HG03045 (cell line): Measurements from ENCODE around the gene KRT12.

ENCODE experiments used
- ATAC-seq: cut with Tn5 transposase; IDR thresholded peaks from one replicate; pipeline ENCODE4 v1.9.1; 2021; ENCODE audit warnings: mild to moderate bottlenecking, moderate library complexity; ENCODE audit not compliant: unreplicated experiment

Gene KRT12

DNA sequence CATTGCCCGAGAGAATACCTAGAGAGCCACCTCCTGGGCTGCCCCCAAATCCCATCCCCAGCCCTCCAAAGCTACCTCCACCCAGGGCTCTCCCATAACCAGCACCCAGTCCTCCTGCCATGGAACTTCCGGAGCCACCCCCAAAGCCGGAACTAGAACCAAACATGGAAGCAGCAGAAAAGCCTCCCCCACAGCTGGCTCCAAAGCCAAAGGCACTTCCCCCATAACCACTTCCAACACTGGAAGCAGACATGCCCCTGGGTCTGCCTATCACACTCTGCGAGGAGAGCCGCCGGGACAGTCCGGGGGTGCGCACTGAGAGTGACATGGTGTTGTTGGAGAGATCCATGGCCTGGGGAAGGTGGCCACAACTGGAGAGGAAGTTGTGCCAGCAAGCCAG, at the start of gene KRT12:
Gene KRT12, minus strand, starts transcription at position 386 of the 400 bp plus-strand sequence. Its CDS starts 37 bp downstream, at position 349.
- ATAC-seq: no peak

DNA sequence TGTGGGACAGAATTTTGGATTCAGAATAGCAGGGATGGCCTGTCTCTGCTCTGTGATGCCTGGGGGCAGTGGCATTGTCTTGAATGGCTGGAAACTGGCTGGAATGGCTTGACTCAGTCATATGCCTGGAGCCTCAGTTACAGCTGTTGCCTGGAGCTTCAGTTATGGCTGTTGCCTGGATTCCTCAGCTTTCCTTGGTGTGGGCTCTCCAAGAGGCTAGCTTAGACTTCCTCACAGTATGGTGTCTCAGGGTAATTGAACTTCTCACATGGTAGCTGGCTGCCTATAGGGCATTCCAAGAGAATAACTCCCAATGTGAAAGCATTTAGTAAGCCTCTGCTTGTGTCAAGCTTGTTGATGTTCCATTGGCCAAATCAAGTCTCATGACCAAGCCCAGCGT, 49.3 kb upstream of the KRT12 start:
- ATAC-seq: no peak

DNA sequence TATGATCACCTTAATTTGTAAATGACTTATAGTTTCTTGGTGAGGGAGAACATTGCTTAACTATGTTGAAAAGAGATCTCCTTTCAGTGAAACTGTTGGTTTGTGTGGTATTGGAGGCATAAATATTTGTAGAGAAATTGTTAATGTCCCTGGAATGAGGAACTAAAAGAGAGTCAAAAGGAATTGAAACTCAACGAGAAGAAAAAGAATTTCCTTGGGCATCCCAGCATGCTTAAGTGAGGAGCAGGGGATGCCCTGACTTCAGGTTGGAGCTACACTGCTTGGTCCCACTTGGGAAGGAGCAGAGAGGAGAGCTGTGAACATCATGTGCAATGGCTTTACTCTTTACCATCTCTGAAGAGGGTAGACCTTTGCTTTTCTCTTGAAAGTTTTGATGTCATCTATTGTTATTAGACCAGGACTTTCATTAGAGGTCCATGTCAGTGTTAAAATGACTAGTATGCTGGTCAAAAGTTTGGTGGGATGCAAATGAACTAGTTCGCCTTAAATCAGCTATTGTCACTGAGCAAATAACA, 48.8 kb upstream of the KRT12 start:
- no peak for ATAC-seq

DNA sequence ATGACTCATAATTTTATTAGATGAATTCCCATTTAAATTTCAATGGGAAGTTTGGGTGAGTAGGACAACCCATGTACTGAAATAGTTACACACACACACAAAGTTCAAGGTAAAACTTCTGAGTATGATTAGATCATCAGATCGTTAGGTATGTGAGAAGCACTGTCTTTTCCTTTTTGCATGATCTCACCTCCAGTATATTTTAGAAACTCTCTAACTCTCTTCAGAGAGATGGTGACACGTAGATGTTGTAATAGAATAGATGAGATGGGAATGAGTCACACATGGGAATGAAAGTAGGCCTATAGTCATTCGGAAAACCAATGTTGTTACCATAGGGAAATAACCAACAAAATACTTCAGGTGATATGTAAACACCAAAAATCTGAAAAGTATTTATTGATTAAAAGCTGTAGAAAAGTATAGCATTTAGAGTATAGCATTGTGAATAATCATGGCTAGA, 48.2 kb upstream of the KRT12 start:
- ATAC-seq: no peak

DNA sequence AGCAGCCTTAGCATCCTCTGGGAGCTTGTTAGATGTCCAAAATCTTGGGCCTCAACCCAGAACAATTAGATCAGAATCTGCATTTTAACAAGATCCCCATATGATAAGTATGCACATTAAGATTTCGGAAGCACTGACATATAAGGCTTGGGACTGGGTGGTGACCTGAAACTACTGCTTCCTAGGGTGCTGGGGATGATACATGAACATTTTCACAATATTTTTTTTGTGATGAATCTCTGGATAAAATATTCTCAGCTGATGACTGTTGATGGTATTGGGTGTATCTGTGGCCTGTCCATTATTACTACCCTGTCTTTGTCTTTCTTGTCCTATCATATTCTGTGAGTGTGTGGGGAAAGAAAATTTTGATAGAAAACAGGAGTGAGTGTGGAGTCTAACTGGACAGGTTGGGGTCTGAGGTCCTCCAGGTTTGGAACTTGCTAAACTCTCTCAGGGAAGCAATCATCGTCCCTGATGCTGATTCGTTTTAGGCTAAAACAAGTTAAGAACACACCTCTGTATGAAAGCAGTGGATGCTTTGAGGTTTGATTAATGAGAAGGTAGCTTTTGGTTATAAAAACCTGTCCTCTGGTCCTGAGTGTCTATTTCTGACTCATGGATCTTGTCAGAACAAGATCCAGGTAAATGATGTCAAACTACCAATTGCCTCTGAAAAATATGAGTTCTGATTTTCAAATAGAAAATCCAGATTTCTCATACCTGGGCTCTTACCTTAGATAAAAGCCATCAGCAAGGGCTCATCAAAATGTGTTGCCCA, 47.2 kb upstream of the KRT12 start:
- no peak for ATAC-seq

DNA sequence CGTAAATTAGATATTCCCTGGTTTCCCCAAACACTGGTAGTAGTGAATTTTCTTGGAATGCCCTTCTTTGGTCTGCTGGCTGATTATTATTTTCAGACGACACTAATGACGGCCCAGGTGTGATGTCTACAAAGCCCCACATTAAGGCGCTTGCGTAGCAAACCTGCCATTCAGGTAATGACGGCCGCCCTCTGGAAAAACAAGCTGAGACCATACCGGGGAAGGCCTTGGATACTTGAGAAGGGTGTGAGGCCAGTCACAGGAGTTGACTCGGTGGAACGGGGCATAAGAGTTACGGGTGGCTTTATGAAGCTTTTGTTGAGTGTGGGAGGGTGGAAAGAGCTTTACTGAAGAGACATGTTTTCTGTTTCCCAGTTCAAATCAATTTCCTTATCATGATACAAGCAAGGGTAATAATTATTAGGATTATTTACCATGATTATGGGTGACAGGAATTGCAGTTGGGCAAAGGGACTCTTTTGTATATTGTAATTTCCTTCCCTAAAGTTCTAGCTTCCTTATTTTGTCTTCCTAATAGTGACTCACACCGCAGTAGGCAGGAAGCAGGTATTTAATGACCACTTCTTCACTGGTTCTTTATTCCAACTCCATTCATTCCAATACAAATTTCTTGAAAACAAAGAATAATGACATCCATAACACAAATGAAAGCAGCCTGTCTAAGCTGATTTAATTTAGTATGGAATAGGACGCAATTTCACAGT, 45.6 kb upstream of the KRT12 start:
- ATAC-seq: no peak

DNA sequence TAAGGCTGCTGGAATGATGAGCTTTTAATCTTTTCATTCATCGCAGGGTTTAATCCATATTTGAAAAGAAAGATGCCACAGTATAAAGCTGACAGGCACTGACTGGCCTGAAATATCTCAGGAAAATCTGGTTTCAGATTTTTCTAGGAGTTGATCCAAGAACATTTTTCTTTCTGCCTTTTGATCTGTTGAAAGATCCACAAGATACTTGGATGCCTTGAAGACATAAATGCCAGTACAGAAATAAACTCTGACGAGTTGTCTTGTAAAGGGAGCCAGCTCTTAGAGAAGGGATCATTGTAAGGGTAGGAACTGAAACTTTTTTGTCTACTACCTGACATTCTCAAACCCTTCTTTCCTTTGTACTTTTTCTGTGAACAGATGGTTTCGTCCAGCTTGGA, 43.4 kb upstream of the KRT12 start:
- ATAC-seq: no peak

GRCh38 chr17:40909755-40910154, 42.7 kb upstream of the KRT12 start:
- no peak for ATAC-seq

DNA sequence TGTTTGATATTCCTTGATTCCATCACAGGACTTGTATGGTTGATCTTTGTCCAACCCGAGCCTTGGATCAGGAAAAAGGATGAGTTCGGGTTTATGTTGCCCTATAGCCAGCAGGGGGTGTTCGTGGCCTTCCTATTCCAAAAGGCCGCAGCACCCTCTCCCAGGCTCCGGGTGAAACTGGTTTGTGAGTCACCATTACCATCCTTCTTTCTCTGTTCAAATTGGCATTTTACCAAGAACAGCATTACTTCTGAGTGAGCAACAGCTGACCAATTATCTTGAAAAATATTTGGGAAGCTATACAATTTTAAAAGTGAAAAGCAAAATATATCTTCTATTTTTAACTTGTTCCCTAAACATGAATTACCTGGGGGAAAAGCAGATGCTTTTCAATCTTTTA, 42.3 kb upstream of the KRT12 start:
- ATAC-seq: no peak

GRCh38 chr17:40906613-40907012, 39.6 kb upstream of the KRT12 start:
- no peak for ATAC-seq

- no peak for ATAC-seq
Observed at GRCh38 chr17:40905370-40905769, 38.3 kb upstream of the KRT12 start.

- no peak for ATAC-seq
Observed at GRCh38 chr17:40903129-40903847, 36.3 kb upstream of the KRT12 start.

GRCh38 chr17:40902498-40902897, 35.5 kb upstream of the KRT12 start:
- ATAC-seq: no peak

- ATAC-seq: no peak
Observed at GRCh38 chr17:40901981-40902474, 35.0 kb upstream of the KRT12 start.

GRCh38 chr17:40900809-40901356, 33.9 kb upstream of the KRT12 start:
- ATAC-seq: no peak

GRCh38 chr17:40896916-40897455, 30.0 kb upstream of the KRT12 start:
- ATAC-seq: no peak

DNA sequence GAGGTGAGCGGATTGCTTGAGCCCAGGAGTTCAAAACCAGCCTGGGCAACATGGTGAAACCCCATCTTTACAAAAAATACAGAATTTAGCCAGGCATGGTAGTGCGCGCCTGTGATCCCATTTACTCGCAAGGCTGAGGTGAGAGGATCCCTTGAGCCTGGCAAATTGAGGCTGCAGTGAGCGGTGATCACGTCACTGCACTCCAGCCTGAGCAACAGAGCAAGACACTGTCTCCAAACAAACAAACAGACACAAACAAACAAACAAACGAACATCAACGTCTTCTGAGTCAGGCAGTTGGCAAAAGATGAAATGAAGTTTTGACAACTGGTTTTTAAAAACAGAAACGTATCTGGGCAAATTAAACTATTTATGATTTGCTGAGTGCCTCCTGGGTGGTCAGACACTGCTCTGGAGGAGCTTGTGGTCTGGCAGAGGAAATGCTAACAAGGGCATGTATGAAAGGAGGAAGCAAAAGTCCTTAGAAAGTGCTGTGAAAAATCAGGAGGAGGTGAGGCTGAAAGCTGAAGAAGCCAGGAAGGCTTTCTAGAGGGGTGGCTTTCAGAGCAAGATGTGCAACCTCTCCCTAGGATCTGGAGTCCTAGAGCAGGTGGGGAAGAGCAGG, 28.2 kb upstream of the KRT12 start:
- ATAC-seq: no peak

DNA sequence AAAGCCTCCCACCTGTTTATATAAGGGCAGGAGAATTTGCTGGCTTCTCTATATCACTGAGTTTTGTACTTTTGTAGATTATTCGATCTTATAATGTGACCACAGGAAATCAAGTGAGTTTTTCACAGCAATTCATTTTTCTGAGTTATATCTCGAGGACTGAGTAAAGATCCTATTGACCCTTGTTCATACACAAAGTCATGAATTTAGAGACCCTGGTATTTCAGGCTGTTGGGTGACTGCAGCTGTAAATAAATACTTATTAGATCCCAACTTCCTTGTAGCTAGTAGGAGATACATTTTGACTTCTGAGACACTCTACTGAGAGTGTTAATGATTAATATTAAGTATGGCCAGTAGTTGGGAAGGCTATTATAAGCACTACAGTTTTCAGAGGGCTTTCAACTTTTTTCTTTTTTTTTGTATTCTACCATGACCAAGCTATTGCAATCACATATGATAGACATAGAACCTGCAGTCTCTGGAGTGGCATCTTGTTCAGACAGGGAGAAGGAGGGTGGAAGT, 21.2 kb upstream of the KRT12 start:
- ATAC-seq: no peak

DNA sequence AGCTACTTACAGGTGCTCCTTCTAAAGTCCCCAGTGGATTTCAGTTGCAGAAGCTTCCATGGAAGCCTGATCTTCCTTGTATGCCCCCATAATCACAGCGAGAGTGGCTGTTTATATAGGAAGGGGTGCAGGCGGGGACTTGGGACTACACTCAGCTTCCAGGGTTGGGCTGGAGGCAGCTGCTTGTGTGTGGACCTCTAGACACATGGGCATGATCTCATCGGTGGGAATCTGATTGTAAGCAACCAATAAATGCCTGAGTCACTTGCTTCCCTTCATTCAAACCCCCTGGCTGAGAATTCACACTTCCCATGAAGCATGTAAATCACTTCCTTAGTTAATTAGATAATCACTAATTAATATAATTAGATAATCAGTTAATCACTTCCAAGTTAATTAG, 19.1 kb upstream of the KRT12 start:
- no peak for ATAC-seq
